CD4-positive, alpha-beta T cell treated with Interleukin-4 for 4 hours (primary cell): ENCODE data around the gene IRF3.

Source experiments
- DNase-seq: peaks from one replicate; pipeline ENCODE4 v3.0.0-alpha.2; 2020

The IRF3 gene

GRCh38 chr19:49665036-49665350 is 664 bp downstream of the IRF3 start:
- DNase-seq: no peak

- peak; percentile 84 for DNase-seq
These were observed 1.3 kb downstream of the IRF3 start for GRCh38 chr19:49664171-49665035.

GRCh38 chr19:49663224-49663623 is 2.4 kb downstream of the IRF3 start:
- no peak for DNase-seq

GRCh38 chr19:49662011-49662410 is 3.6 kb downstream of the IRF3 start:
- DNase-seq: no peak

GRCh38 chr19:49660338-49660961 is 5.2 kb downstream of the IRF3 start:
- no peak for DNase-seq

GRCh38 chr19:49658566-49659442 is 6.9 kb downstream of the IRF3 start:
- no peak for DNase-seq

- DNase-seq: no peak
These were observed 7.5 kb downstream of the IRF3 start for GRCh38 chr19:49658139-49658517.

- DNase-seq: no peak
These were observed 8.0 kb downstream of the IRF3 start for GRCh38 chr19:49657493-49658138.

GRCh38 chr19:49656456-49657109 is 9.1 kb downstream of the IRF3 start:
- DNase-seq: no peak

GRCh38 chr19:49655570-49656455 is 9.8 kb downstream of the IRF3 start:
- DNase-seq: no peak

GRCh38 chr19:49654581-49654980 is 11.1 kb downstream of the IRF3 start:
- no peak for DNase-seq

GRCh38 chr19:49653466-49653806 is 12.2 kb downstream of the IRF3 start:
- DNase-seq: no peak

- DNase-seq: no peak
These were observed 12.8 kb downstream of the IRF3 start for GRCh38 chr19:49652551-49653465.

- no peak for DNase-seq
These were observed 13.7 kb downstream of the IRF3 start for GRCh38 chr19:49651820-49652550.

GRCh38 chr19:49651029-49651819 is 14.4 kb downstream of the IRF3 start:
- no peak for DNase-seq

GRCh38 chr19:49646586-49646985 is 19.1 kb downstream of the IRF3 start:
- no peak for DNase-seq

- DNase-seq: no peak
These were observed 19.7 kb downstream of the IRF3 start for GRCh38 chr19:49645995-49646394.

- no peak for DNase-seq
These were observed 20.1 kb downstream of the IRF3 start for GRCh38 chr19:49645592-49645991.

GRCh38 chr19:49643466-49643865 is 22.2 kb downstream of the IRF3 start:
- DNase-seq: no peak
